PC-3 (cell line): Measurements from ENCODE around the gene NLN. TPM values are rescaled to one million over a fixed set of nuclear protein-coding genes. Genes with fewer than 3 reads are reported as not detected.

ENCODE experiments used
- ATAC-seq: fragments of 200-7000 bp; cut with Tn5 transposase; 2 replicates; pipeline ENCODE4 v1.9.1; 2020; ENCODE audit warnings: mild to moderate bottlenecking, moderate library complexity
- BruUV-seq: library from RNA; stranded (reverse); fragments of 400-500 nt; replicated peaks from 2 replicates; lab custom pipeline; 2021; lab: Mats Ljungman, UMichigan
- CTCF ChIA-PET: fragments of 300-600 bp; sonication (Branson Sonifier 250); formaldehyde crosslinking; loops from one replicate; lab custom pipeline; 2022; ENCODE audit warnings: antibody characterized with exemption; lab: Charles Lee
- POLR2A ChIA-PET: fragments of 300-600 bp; sonication (Branson Sonifier 250); formaldehyde crosslinking; loops from one replicate; lab custom pipeline; 2022; ENCODE audit warnings: antibody characterized with exemption; ENCODE audit not compliant: unreplicated experiment; lab: Charles Lee
- DNase-seq: peaks from one replicate; pipeline ENCODE4 v3.0.0-alpha.2; 2015
- H2AFZ ChIP-seq: fragments of 300-600 bp; sonication (generic); 2 replicates; pipeline ENCODE4 v1.6.0; 2016; ENCODE audit warnings: antibody characterized with exemption, low read length
- H3F3A ChIP-seq: fragments of 300-600 bp; sonication (generic); one replicate; pipeline ENCODE4 v1.6.0; 2017; ENCODE audit warnings: antibody characterized with exemption, low read length, control low read depth, mild to moderate bottlenecking; ENCODE audit not compliant: unreplicated experiment
- H3K27ac ChIP-seq: fragments of 300-600 bp; sonication (generic); 2 replicates; pipeline ENCODE4 v1.5.1; 2016; ENCODE audit warnings: mild to moderate bottlenecking, low read length
- H3K27me3 ChIP-seq: fragments of 300-600 bp; sonication (generic); 2 replicates; pipeline ENCODE4 v1.6.1; 2016; ENCODE audit warnings: low read length, mixed read lengths
- H3K36me3 ChIP-seq: fragments of 300-600 bp; sonication (generic); 2 replicates; pipeline ENCODE4 v1.6.1; 2016; ENCODE audit warnings: low read depth, mixed run types, low read length, mixed read lengths
- H3K4me1 ChIP-seq: fragments of 300-600 bp; sonication (generic); 2 replicates; pipeline ENCODE4 v1.5.1; 2016; ENCODE audit warnings: low read length; ENCODE audit not compliant: insufficient read depth
- H3K4me2 ChIP-seq: fragments of 300-600 bp; sonication (generic); 2 replicates; pipeline ENCODE4 v1.6.0; 2016; ENCODE audit warnings: low read length
- H3K4me3 ChIP-seq: fragments of 300-600 bp; sonication (generic); 2 replicates; pipeline ENCODE4 v1.5.1; 2016; ENCODE audit warnings: mild to moderate bottlenecking, low read length, mixed read lengths
- H3K79me2 ChIP-seq: fragments of 300-600 bp; sonication (generic); 2 replicates; pipeline ENCODE4 v1.6.1; 2017; ENCODE audit warnings: low read length, mixed read lengths
- H3K9ac ChIP-seq: fragments of 300-600 bp; sonication (generic); 2 replicates; pipeline ENCODE4 v1.6.0; 2016; ENCODE audit warnings: mild to moderate bottlenecking, low read length
- H3K9me2 ChIP-seq: fragments of 300-600 bp; sonication (generic); replicated peaks from 2 replicates; pipeline ENCODE4 v1.6.1; 2016; ENCODE audit warnings: mixed run types, low read length, mixed read lengths
- H3K9me3 ChIP-seq: fragments of 300-600 bp; sonication (generic); 2 replicates; pipeline ENCODE4 v1.6.1; 2016; ENCODE audit warnings: low read length, mixed read lengths
- H4K20me1 ChIP-seq: fragments of 300-600 bp; sonication (generic); 2 replicates; pipeline ENCODE4 v1.6.1; 2016; ENCODE audit warnings: low read length, mixed read lengths
- CTCF ChIP-seq: fragments of 300-600 bp; sonication (generic); conservative IDR thresholded peaks from 2 replicates; pipeline ENCODE4 v1.5.1; 2017; ENCODE audit warnings: antibody characterized with exemption, low read depth, mild to moderate bottlenecking, low read length
- EZH2 ChIP-seq: fragments of 300-600 bp; sonication (generic); IDR thresholded peaks from one replicate; pipeline ENCODE4 v1.6.1; 2017; ENCODE audit warnings: antibody characterized with exemption, mild to moderate bottlenecking, low read length; ENCODE audit not compliant: unreplicated experiment
- EZH2phosphoT487 ChIP-seq: fragments of 300-600 bp; sonication (generic); IDR thresholded peaks from 2 replicates; pipeline ENCODE4 v1.6.1; 2018; ENCODE audit warnings: mild to moderate bottlenecking, antibody characterized with exemption, low read length, borderline replicate concordance
- intact Hi-C: fragments of 100-400 bp; cut with micrococcal nuclease; formaldehyde crosslinking; loops from 2 replicates; pipeline ENCODE4 v1.9.0; 2023
- total RNA-seq: library from RNA; depleted of rRNA; stranded (reverse); fragments of >200 nt; gene quantifications from 2 replicates; pipeline ENCODE4 v1.2.3, GENCODE V29; 2014

NLN gene
- total RNA-seq, 1 experiment from 2014 or later: 13.6 TPM

- Histone ChIP-seq H2AFZ (no peak overlapping the region), H3K9me3 (no peaks in the 10 kb centered on the region), H3F3A (no peaks in the 10 kb centered on the region), H3K4me3 (no peak overlapping the region), H3K27me3 (no peaks in the 10 kb centered on the region), H3K9me2 (no peaks in the 10 kb centered on the region), H3K79me2 (no peaks in the 10 kb centered on the region), H3K4me2 (no peak overlapping the region), H3K9ac (no peak overlapping the region), H3K27ac (no peak overlapping the region), H3K36me3 (no peaks in the 10 kb centered on the region), H3K4me1 (no peaks in the 10 kb centered on the region), H4K20me1 (no peaks in the 10 kb centered on the region)
- ATAC-seq (no peak), DNase-seq (no peak)
- intact Hi-C loops: no loop called here
- POLR2A ChIA-PET: no interaction called here
- BruUV-seq: no TSS peak
- TF ChIP-seq CTCF: no peak
- CTCF ChIA-PET: no interaction called here
Measured at GRCh38 chr5:65830856-65831255, 108.9 kb downstream of the NLN start.

GRCh38 chr5:65831276-65831675 is 109.3 kb downstream of the NLN start:
- Histone ChIP-seq H3K4me3 (no peak overlapping the region), H3K4me2 (no peak overlapping the region), H3K27ac (no peak overlapping the region), H3K9me3 (no peaks in the 10 kb centered on the region), H3K27me3 (no peaks in the 10 kb centered on the region), H3K79me2 (no peaks in the 10 kb centered on the region), H3F3A (no peaks in the 10 kb centered on the region), H3K36me3 (no peaks in the 10 kb centered on the region), H2AFZ (no peak overlapping the region), H3K4me1 (no peaks in the 10 kb centered on the region), H4K20me1 (no peaks in the 10 kb centered on the region), H3K9ac (no peak overlapping the region), H3K9me2 (no peaks in the 10 kb centered on the region)
- intact Hi-C loops: no loop called here
- TF ChIP-seq EZH2phosphoT487: no peak
- no peak for TF ChIP-seq CTCF
- no peak for TF ChIP-seq EZH2
- CTCF ChIA-PET: interaction anchor here (0.6 kb wide), 1 partner anchor 70 kb away, joined by 3 read pairs; no protein-coding TSS in a partner anchor
- DNase-seq (no peak), ATAC-seq (no peak)
- POLR2A ChIA-PET: no interaction called here
- no TSS peak for BruUV-seq

DNA sequence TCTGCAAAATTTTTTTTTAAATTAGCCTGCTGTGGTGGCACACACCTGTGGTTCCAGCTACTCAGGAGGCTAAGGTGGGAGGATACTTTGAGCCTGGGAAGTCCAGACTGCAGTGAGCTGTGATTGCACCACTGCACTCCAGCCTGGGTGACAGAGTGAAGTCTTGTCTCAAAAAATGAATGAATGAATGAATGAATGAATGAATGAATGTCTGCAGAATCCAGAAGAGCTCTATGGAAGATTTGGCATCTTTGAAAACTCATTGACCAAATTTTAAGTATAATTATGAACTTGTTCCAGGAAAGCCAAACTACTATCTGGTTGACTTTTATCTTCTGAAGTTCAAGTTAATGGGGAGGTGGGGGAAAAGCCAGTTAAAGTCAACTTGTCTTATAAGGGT is 110.1 kb downstream of the NLN start:
- Histone ChIP-seq H4K20me1 (no peaks in the 10 kb centered on the region), H3K9me3 (no peaks in the 10 kb centered on the region), H3K79me2 (no peaks in the 10 kb centered on the region), H3K27ac (no peak overlapping the region), H3F3A (no peaks in the 10 kb centered on the region), H3K9me2 (no peaks in the 10 kb centered on the region), H3K36me3 (no peaks in the 10 kb centered on the region), H3K4me2 (no peak overlapping the region), H3K9ac (no peak overlapping the region), H3K27me3 (no peaks in the 10 kb centered on the region), H2AFZ (no peak overlapping the region), H3K4me1 (no peaks in the 10 kb centered on the region), H3K4me3 (no peak overlapping the region)
- TF ChIP-seq EZH2phosphoT487 (no peak), CTCF (no peak), EZH2 (no peak)
- ChIA-PET POLR2A (no interaction called here), CTCF (no interaction called here)
- BruUV-seq: no TSS peak
- ATAC-seq: no peak
- DNase-seq: no peak
- intact Hi-C loops: no loop called here
